Measurements from ENCODE around the gene LRRN4CL. TPM values are rescaled to one million over a fixed set of nuclear protein-coding genes. Genes with fewer than 3 reads are reported as not detected.
A peak's percentile ranks its signal among the peaks of the same experiment; 100 is the strongest.

Gene LRRN4CL
- total RNA-seq, 2 donors from 2014 or later = 2.8 to 8.0 TPM

- peaks cover 15 to 26% of the 10 kb centered on the region in 2 donors for H3K36me3 ChIP-seq
- peak; percentile 58 for DNase-seq (ENCODE audit: low spot score)
- no peak overlapping the region for H3K4me3 ChIP-seq
- H3K9me3 ChIP-seq = no peaks in the 10 kb centered on the region
- no peaks in the 10 kb centered on the region for H3K27me3 ChIP-seq (replicated peaks; ENCODE audit: insufficient read depth)
- no peak for TF ChIP-seq CTCF (IDR thresholded peaks at IDR 0.05)
- peak; percentile 50 for TF ChIP-seq POLR2AphosphoS5 (IDR thresholded peaks at IDR 0.05)
- intact Hi-C loops (cut with DNase I) = no loop called here
- 46% methylated on average over 11 of the region's 11 CpGs for WGBS
- peaks cover 8% of the 10 kb centered on the region for H3K4me1 ChIP-seq (replicated peaks)
- peak overlapping the region; percentile 41 to 69 for H3K27ac ChIP-seq
These were observed 27.5 kb upstream of the LRRN4CL start for GRCh38 chr11:62716816-62717215.

GRCh38 chr11:62716206-62716605 is 26.9 kb upstream of the LRRN4CL start:
- TF ChIP-seq POLR2AphosphoS5 (IDR thresholded peaks at IDR 0.05) (no peak), POLR2A (IDR thresholded peaks at IDR 0.05) (no peak)
- no peak for DNase-seq (ENCODE audit: low spot score)
- H3K27ac ChIP-seq = peak overlapping the region; percentile 41 to 69
- H3K36me3 ChIP-seq = peaks cover 15 to 20% of the 10 kb centered on the region in 2 donors
- intact Hi-C loops (cut with DNase I) = no loop called here
- 83% methylated on average over 5 of the region's 5 CpGs for WGBS
- H3K9me3 ChIP-seq = no peaks in the 10 kb centered on the region
- H3K4me3 ChIP-seq = no peak overlapping the region
- peaks cover 8% of the 10 kb centered on the region for H3K4me1 ChIP-seq (replicated peaks)
- no peaks in the 10 kb centered on the region for H3K27me3 ChIP-seq (replicated peaks; ENCODE audit: insufficient read depth)

DNA sequence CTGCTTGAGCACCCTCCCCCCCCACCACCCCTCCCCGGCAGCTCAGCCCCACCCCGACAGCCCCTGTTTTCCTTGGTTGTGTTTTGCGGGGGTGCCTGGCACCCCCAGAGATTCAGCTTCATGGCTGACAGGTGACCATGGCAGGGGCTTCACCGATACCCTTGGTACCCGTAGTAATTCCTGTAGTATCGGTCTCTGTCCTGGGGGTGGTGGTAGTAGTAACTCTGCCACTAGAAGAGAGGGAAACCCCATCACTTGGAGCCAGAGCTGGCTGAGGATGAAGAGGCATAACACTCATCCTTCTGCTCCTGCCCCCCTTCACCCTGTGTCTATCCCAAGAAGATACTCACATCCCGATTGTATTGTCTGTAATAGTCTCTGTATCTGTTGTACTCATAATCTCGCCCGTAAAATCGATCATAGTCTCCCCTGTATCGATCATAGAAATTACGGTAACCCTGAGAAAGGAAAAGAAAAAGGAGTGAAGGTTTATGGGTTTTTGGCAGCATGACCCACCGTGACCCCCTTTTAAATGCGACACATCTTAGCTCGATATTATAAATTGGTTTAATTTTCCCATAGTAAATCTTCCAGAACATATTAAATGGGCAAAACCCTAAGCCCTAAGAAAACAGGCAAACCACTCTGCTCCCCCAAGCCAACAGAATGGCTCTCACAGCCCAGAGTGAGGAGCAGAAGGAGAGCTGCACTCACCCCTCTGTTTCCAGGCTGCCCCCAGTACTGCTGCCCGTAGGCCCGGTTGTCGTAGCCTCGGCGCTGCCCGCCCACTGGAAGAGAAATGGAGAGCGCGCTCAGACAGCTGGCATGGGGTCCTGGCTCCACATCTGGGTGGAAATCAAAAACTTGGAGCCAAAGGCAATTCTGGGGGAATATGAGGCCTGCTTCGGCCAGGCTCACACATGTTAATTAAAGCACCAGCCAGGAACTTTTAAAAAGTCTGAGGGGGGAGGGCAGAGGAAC is 26.1 kb upstream of the LRRN4CL start:
- no peak overlapping the region for H3K4me3 ChIP-seq
- no peaks in the 10 kb centered on the region for H3K27me3 ChIP-seq (replicated peaks; ENCODE audit: insufficient read depth)
- H3K4me1 ChIP-seq (replicated peaks) = peaks cover 8% of the 10 kb centered on the region
- no peaks in the 10 kb centered on the region for H3K9me3 ChIP-seq
- intact Hi-C loops (cut with DNase I) = no loop called here
- WGBS = 90% methylated on average over 24 of the region's 24 CpGs
- TF ChIP-seq CTCF (IDR thresholded peaks at IDR 0.05) (no peak), POLR2AphosphoS5 (IDR thresholded peaks at IDR 0.05) (no peak), POLR2A (IDR thresholded peaks at IDR 0.05) (no peak)
- peak overlapping the region in 1 of 2 donors; percentile 69 for H3K27ac ChIP-seq
- no peak for DNase-seq (ENCODE audit: low spot score)
- peaks cover 15% of the 10 kb centered on the region in 2 donors for H3K36me3 ChIP-seq

DNA sequence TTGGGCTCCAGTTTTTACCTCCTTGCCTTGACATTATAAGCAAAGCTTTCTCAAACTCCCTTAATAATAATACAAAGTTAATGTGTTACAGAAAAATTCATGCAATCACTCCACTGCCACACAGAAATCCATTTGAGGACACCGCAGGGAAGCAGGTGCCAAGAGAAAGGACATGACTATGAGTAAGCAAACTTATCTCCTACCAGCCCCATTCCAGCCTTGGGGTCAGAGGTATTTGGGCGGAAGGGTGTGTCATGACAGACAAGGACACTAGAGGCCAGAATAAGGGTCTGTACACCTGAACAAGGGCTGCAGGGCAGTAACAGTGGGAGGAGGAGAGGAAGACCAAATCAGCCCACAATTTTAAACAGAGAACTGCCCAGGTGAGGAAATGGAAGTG is 24.0 kb upstream of the LRRN4CL start:
- 88% methylated on average over 2 of the region's 2 CpGs for WGBS
- no peak for TF ChIP-seq CTCF (IDR thresholded peaks at IDR 0.05)
- TF ChIP-seq POLR2AphosphoS5 (IDR thresholded peaks at IDR 0.05) = no peak
- no peak for TF ChIP-seq POLR2A (IDR thresholded peaks at IDR 0.05)

GRCh38 chr11:62712861-62713260 is 23.5 kb upstream of the LRRN4CL start:
- DNase-seq (ENCODE audit: low spot score) = no peak
- Histone ChIP-seq H3K9me3 (no peaks in the 10 kb centered on the region), H3K4me3 (no peak overlapping the region), H3K27ac (peak overlapping the region in 1 of 2 donors; percentile 27), H3K27me3 (replicated peaks; ENCODE audit: insufficient read depth) (no peaks in the 10 kb centered on the region), H3K4me1 (replicated peaks) (peaks cover 16% of the 10 kb centered on the region), H3K36me3 (peaks cover 9 to 15% of the 10 kb centered on the region in 2 donors)
- intact Hi-C loops (cut with DNase I) = no loop called here
- WGBS = 49% methylated on average over 3 of the region's 3 CpGs
- TF ChIP-seq POLR2AphosphoS5 (IDR thresholded peaks at IDR 0.05) (no peak), CTCF (IDR thresholded peaks at IDR 0.05) (no peak), POLR2A (IDR thresholded peaks at IDR 0.05) (no peak)

More for the DNA sequence above, 24.0 kb upstream of the LRRN4CL start:
- intact Hi-C loops (cut with DNase I) = no loop called here
- H3K4me3 ChIP-seq = no peak overlapping the region
- H3K27me3 ChIP-seq (replicated peaks; ENCODE audit: insufficient read depth) = no peaks in the 10 kb centered on the region
- H3K36me3 ChIP-seq = peaks cover 9 to 15% of the 10 kb centered on the region in 2 donors
- peak overlapping the region in 1 of 2 donors; percentile 15 for H3K27ac ChIP-seq
- no peaks in the 10 kb centered on the region for H3K9me3 ChIP-seq
- peaks cover 15% of the 10 kb centered on the region for H3K4me1 ChIP-seq (replicated peaks)
- no peak for DNase-seq (ENCODE audit: low spot score)
